H1 (cell line): ENCODE results near the gene SPAG5. TPM values are rescaled to one million over a fixed set of nuclear protein-coding genes. Genes with fewer than 3 reads are reported as not detected.

Experiments
- BRCA1 ChIP-seq: IDR thresholded peaks from 2 replicates; pipeline ENCODE4 v1.6.1; 2012; ENCODE audit warnings: low read depth, low read length, improper control_type of control experiment
- CHD1 ChIP-seq: IDR thresholded peaks from 2 replicates; pipeline ENCODE4 v1.6.1; 2012; ENCODE audit warnings: low read depth, low read length, improper control_type of control experiment
- CREB1 ChIP-seq: IDR thresholded peaks from 2 replicates; pipeline ENCODE4 v1.6.1; 2012; ENCODE audit warnings: inconsistent platforms
- FOSL1 ChIP-seq: IDR thresholded peaks from 2 replicates; pipeline ENCODE4 v1.6.1; 2011; ENCODE audit warnings: mild to moderate bottlenecking, low read depth, low read length, moderate library complexity; ENCODE audit not compliant: insufficient read depth
- HDAC2 ChIP-seq, 2 experiments: fragments of 300-600 bp in 1 of 2; sonication (generic) in 1 of 2; IDR thresholded peaks; 2 replicates each; pipeline ENCODE4 v1.6.1; 2011 to 2012; ENCODE audit warnings: low read depth in 2 of 2, low read length in 2 of 2, mild to moderate bottlenecking in 2 of 2, moderate library complexity in 2 of 2, borderline replicate concordance in 1 of 2, inconsistent platforms in 1 of 2
- KDM1A ChIP-seq: fragments of 200-600, 300-600 bp; sonication (generic); IDR thresholded peaks from 2 replicates; pipeline ENCODE4 v1.7.1; 2016; ENCODE audit warnings: mild to moderate bottlenecking, low read length, borderline replicate concordance
- KDM4A ChIP-seq: IDR thresholded peaks from one replicate; pipeline ENCODE4 v1.7.1; 2012; ENCODE audit warnings: low read depth, mild to moderate bottlenecking, moderate library complexity, low read length, inconsistent platforms; ENCODE audit not compliant: severe bottlenecking
- POLR2AphosphoS5 ChIP-seq: IDR thresholded peaks from 2 replicates; pipeline ENCODE4 v1.6.1; 2011; ENCODE audit warnings: low read depth, low read length
- RBBP5 ChIP-seq: IDR thresholded peaks from 2 replicates; pipeline ENCODE4 v1.7.1; 2012; ENCODE audit warnings: low read depth, mild to moderate bottlenecking, inconsistent platforms, low read length, moderate library complexity, borderline replicate concordance
- SP4 ChIP-seq: IDR thresholded peaks from 2 replicates; pipeline ENCODE4 v1.6.1; 2012; ENCODE audit warnings: low read length, inconsistent platforms
- SUZ12 ChIP-seq: fragments of 200-600 bp; sonication (generic); IDR thresholded peaks from 2 replicates; pipeline ENCODE4 v1.6.1; 2012; ENCODE audit warnings: mild to moderate bottlenecking, inconsistent platforms, low read length, moderate library complexity, mixed read lengths
- TAF1 ChIP-seq: IDR thresholded peaks from 2 replicates; pipeline ENCODE4 v1.6.1; 2011; ENCODE audit warnings: mild to moderate bottlenecking, low read depth, low read length
- TAF7 ChIP-seq: optimal IDR thresholded peaks from 2 replicates; pipeline ENCODE3; 2011; ENCODE audit warnings: low read depth, mild to moderate bottlenecking, inconsistent platforms, low read length, moderate library complexity, borderline replicate concordance
- TBP ChIP-seq: IDR thresholded peaks from 2 replicates; pipeline ENCODE4 v1.6.1; 2011; ENCODE audit warnings: low read depth, low read length, improper control_type of control experiment
- TCF12 ChIP-seq: IDR thresholded peaks from 2 replicates; pipeline ENCODE4 v1.6.1; 2011; ENCODE audit warnings: low read depth, mild to moderate bottlenecking, low read length
- polyA plus RNA-seq, 7 experiments: library from polyadenylated mRNA; depleted of rRNA in 3 of 7; stranded (reverse) in 5 of 7; unstranded in 2 of 7; fragments of >200 nt in 5 of 7; fragments of 200-250 nt in 2 of 7; gene quantifications; 1 replicate in 5 of 7; 2 replicates in 1 of 7; 4 replicates in 1 of 7; pipeline versions ENCODE4 v1.2.1 to v1.2.3, GENCODE V29; 2011 to 2013; ENCODE audit warnings: missing spikeins in 2 of 7, mixed read lengths in 2 of 7
- total RNA-seq: library from RNA; stranded (reverse); fragmentation: NEBNext Ultra II Directional; extraction: Animal tissue kit (Norgen Biotek cat#: 25700); gene quantifications from 2 replicates; pipeline ENCODE4 v1.2.1, GENCODE V29; 2021
- TF ChIP-seq, protein P1 (sequence below): IDR thresholded peaks from 2 replicates; pipeline ENCODE4 v1.6.1; 2011; ENCODE audit warnings: low read length, improper control_type of control experiment

SPAG5 gene
- total and polyA plus RNA-seq, 2 of the 8 experiments (the other 6 are each of a cell fraction or from before 2014, with no cell fraction given), result 57.1 to 129 TPM

DNA sequence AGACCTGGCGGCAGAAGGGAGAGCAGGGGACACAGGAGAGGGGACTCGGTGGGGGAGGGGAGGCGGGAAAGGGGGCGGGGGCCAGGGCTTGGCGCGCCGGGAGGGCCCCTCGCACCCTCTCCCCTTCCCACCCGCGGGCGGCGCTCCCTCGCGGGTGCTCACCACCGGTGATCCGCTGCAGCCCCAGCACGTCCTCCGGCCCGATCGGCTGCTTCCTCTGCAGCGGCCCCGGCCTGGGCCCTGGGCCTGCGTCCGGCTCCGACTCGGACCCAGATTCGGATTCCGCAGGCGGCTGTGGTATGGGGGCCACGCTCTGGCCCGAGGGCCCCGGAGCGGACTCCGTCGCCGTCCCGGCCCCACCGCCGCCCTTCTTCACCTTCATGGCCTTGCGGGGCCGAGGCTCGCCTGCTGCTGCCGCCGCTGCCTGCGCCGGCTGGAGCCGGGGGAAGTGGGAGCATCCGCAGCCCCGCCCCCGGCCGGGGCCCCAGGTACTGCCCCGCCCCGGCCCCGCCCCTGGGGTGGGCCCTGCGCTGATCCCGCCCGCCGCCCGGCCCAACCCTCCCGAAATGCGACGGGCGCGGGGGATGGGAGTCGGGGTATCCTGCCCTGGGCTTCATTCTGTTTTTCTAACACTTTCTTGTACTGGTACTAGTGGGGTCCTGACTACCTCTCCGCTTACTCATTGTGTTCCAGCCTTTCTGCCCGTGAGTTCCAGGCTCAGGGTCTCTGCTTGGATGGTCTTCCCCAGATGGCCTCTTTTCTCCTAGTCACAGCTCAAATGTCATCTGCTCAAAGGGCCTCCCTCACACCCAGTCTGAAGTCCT is 46.4 kb downstream of the SPAG5 start, which contains the start of gene UNC119 (continued):
- TF ChIP-seq TBP, result peak; percentile 52; the same call in 1 of the 2 replicates
- TF ChIP-seq KDM4A, result peak; percentile 32
- TF ChIP-seq TAF7, result peak; percentile 68
- TF ChIP-seq RBBP5, result 0 out of 2 replicates have a peak, but pooled peaks have one; percentile 66
- peak; percentile 73; the same call in 1 of the 2 replicates for TF ChIP-seq TAF1
- TF ChIP-seq SP4, result no peak
- no peak for TF ChIP-seq CREB1
- TF ChIP-seq HDAC2 (IDR thresholded peaks at IDR 0.05; ENCODE audit: borderline replicate concordance in 1 of 2, low read depth in 2 of 2, low read length in 2 of 2), result 0 out of 4 replicates have a peak, but pooled peaks of 1 of the 2 experiments have one; percentile 12
- TF ChIP-seq POLR2AphosphoS5, result no peak
- no peak for TF ChIP-seq SUZ12
- TF ChIP-seq, protein P1, sequence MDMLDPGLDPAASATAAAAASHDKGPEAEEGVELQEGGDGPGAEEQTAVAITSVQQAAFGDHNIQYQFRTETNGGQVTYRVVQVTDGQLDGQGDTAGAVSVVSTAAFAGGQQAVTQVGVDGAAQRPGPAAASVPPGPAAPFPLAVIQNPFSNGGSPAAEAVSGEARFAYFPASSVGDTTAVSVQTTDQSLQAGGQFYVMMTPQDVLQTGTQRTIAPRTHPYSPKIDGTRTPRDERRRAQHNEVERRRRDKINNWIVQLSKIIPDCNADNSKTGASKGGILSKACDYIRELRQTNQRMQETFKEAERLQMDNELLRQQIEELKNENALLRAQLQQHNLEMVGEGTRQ, result no peak
- no peak for TF ChIP-seq BRCA1
- TF ChIP-seq KDM1A, result no peak
- no peak for TF ChIP-seq TCF12
- TF ChIP-seq FOSL1, result no peak
- TF ChIP-seq CHD1, result no peak
